ENCODE measurements around the gene HDHD5.

Gene HDHD5

GRCh38 chr22:17143826-17144225 lies 15.3 kb downstream of the HDHD5 start:
- TF ChIP-seq CTCF (IDR thresholded peaks at IDR 0.05): no peak

GRCh38 chr22:17143101-17143500 lies 16.0 kb downstream of the HDHD5 start:
- intact Hi-C loops (cut with DNase I; ENCODE audit: low total_unique reads): no loop called here
- Histone ChIP-seq H3K4me3 (no peak overlapping the region), H3K4me1 (no peaks in the 10 kb centered on the region), H3K9me3 (no peaks in the 10 kb centered on the region), H3K27ac (no peak overlapping the region), H3K36me3 (peaks cover 30 to 89% (median 66%) of the 10 kb centered on the region in 3 donors), H3K27me3 (no peaks in the 10 kb centered on the region)
- peak in 1 of 2 donors; percentile 38 for DNase-seq
- no peak for TF ChIP-seq CTCF (IDR thresholded peaks at IDR 0.05)

More at GRCh38 chr22:17143826-17144225, 15.3 kb downstream of the HDHD5 start:
- DNase-seq: peak in 1 of 2 donors; percentile 31
- no peak overlapping the region for H3K4me3 ChIP-seq
- no peak overlapping the region for H3K27ac ChIP-seq
- H3K4me1 ChIP-seq: no peaks in the 10 kb centered on the region
- no peaks in the 10 kb centered on the region for H3K9me3 ChIP-seq
- H3K36me3 ChIP-seq: peaks cover 26 to 89% (median 64%) of the 10 kb centered on the region in 3 donors
- intact Hi-C loops (cut with DNase I; ENCODE audit: low total_unique reads): no loop called here
- no peaks in the 10 kb centered on the region for H3K27me3 ChIP-seq

- no peaks in the 10 kb centered on the region for H3K4me1 ChIP-seq
- peaks cover 37 to 95% (median 72%) of the 10 kb centered on the region in 3 donors for H3K36me3 ChIP-seq
- H3K27ac ChIP-seq: no peak overlapping the region
- H3K4me3 ChIP-seq: no peak overlapping the region
- intact Hi-C loops (cut with DNase I; ENCODE audit: low total_unique reads): no loop called here
- no peaks in the 10 kb centered on the region for H3K27me3 ChIP-seq
- H3K9me3 ChIP-seq: no peaks in the 10 kb centered on the region
- TF ChIP-seq CTCF (IDR thresholded peaks at IDR 0.05): no peak
- peak in 1 of 2 donors; percentile 46 for DNase-seq
These were observed 18.0 kb downstream of the HDHD5 start for GRCh38 chr22:17140826-17141766.

- no peak for TF ChIP-seq CTCF (IDR thresholded peaks at IDR 0.05)
- peak in 1 of 2 donors; percentile 16 for DNase-seq
- Histone ChIP-seq H3K36me3 (peaks cover 37 to 93% (median 64%) of the 10 kb centered on the region in 3 donors), H3K4me3 (no peak overlapping the region), H3K4me1 (no peaks in the 10 kb centered on the region), H3K27me3 (no peaks in the 10 kb centered on the region), H3K27ac (no peak overlapping the region), H3K9me3 (no peaks in the 10 kb centered on the region)
- intact Hi-C loops (cut with DNase I; ENCODE audit: low total_unique reads): no loop called here
These were observed 19.1 kb downstream of the HDHD5 start for GRCh38 chr22:17140022-17140421.

- H3K27me3 ChIP-seq: no peaks in the 10 kb centered on the region
- intact Hi-C loops (cut with DNase I; ENCODE audit: low total_unique reads): no loop called here
- peak in 1 of 2 donors; percentile 35 for DNase-seq
- no peaks in the 10 kb centered on the region for H3K4me1 ChIP-seq
- no peak overlapping the region for H3K4me3 ChIP-seq
- H3K27ac ChIP-seq: no peak overlapping the region
- peaks cover 36 to 78% (median 55%) of the 10 kb centered on the region in 3 donors for H3K36me3 ChIP-seq
- TF ChIP-seq CTCF (IDR thresholded peaks at IDR 0.05): no peak
- H3K9me3 ChIP-seq: no peaks in the 10 kb centered on the region
These were observed 20.6 kb downstream of the HDHD5 start for GRCh38 chr22:17138513-17138912.

Data from tibial artery (tissue), 4 donors.